NB4 (cell line): ENCODE measurements around the gene TTC39B.

ENCODE experiments used
- DNase-seq: peaks from one replicate; pipeline ENCODE4 v3.0.0; 2010; ENCODE audit warnings: low read depth
- H3K4me3 ChIP-seq: one replicate; pipeline ENCODE4 v1.5.1; 2011; ENCODE audit warnings: mild to moderate bottlenecking, low read depth, low read length, moderate library complexity
- MYC ChIP-seq: IDR thresholded peaks from 2 replicates; pipeline ENCODE4 v1.6.1; 2011; ENCODE audit warnings: low read depth, low read length
- POLR2A ChIP-seq: IDR thresholded peaks from 2 replicates; pipeline ENCODE4 v1.6.1; 2011; ENCODE audit warnings: mild to moderate bottlenecking; ENCODE audit not compliant: insufficient read length; ENCODE audit errors: extremely low read depth
- TF ChIP-seq, protein P1 (sequence below): IDR thresholded peaks from 2 replicates; pipeline ENCODE4 v1.6.1; 2011; ENCODE audit warnings: low read depth, low read length
- TF ChIP-seq, protein P2 (sequence below): IDR thresholded peaks from one replicate; pipeline ENCODE4 v1.5.1; 2012; ENCODE audit warnings: low read depth, low read length

TTC39B gene

DNA sequence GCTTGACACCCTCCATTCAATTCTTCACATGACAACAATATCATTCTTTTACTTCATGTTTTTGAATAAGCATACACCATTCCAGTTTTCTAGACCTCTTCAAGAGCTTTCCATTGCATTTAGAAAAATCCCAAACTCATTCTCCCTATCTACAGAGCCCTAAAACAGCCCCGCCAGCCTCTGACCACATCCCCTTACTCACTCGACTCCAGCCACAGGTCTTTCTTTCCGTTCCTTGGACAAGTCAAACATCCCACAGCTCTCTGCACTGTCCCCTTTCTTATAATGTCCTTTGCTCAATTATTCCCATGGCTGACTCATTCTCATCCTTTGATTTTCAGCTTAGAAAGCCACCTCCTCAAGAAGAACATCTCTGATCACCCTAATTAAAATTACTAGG lies 38.2 kb downstream of the TTC39B start:
- TF ChIP-seq, protein P1, sequence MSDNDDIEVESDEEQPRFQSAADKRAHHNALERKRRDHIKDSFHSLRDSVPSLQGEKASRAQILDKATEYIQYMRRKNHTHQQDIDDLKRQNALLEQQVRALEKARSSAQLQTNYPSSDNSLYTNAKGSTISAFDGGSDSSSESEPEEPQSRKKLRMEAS, result no peak
- no peak for TF ChIP-seq MYC
- TF ChIP-seq POLR2A, result no peak
- TF ChIP-seq, protein P2, sequence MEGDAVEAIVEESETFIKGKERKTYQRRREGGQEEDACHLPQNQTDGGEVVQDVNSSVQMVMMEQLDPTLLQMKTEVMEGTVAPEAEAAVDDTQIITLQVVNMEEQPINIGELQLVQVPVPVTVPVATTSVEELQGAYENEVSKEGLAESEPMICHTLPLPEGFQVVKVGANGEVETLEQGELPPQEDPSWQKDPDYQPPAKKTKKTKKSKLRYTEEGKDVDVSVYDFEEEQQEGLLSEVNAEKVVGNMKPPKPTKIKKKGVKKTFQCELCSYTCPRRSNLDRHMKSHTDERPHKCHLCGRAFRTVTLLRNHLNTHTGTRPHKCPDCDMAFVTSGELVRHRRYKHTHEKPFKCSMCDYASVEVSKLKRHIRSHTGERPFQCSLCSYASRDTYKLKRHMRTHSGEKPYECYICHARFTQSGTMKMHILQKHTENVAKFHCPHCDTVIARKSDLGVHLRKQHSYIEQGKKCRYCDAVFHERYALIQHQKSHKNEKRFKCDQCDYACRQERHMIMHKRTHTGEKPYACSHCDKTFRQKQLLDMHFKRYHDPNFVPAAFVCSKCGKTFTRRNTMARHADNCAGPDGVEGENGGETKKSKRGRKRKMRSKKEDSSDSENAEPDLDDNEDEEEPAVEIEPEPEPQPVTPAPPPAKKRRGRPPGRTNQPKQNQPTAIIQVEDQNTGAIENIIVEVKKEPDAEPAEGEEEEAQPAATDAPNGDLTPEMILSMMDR, result no peak
- no peak overlapping the region for H3K4me3 ChIP-seq
- DNase-seq, result no peak

DNA sequence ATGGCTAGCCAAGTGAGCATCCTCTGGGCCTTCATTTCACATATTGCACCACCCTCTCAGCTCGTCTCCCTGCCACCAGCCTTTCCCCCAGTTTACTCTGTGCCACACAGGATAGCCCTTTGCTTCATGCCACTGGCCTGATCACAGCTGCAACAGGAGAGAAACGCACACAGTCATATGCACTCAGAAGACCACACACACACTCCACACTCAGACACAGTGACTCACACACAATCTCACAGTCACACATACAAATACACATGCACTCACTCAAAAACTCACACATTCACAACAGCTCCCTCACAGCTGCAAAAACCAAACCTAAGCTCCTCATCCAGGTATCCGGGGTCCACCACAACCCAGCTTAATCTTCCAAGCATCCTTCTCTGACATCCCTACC lies 38.7 kb downstream of the TTC39B start:
- TF ChIP-seq, protein P2, result no peak
- TF ChIP-seq, protein P1, result no peak
- TF ChIP-seq MYC, result no peak
- TF ChIP-seq POLR2A, result no peak
- no peak overlapping the region for H3K4me3 ChIP-seq
- no peak for DNase-seq

DNA sequence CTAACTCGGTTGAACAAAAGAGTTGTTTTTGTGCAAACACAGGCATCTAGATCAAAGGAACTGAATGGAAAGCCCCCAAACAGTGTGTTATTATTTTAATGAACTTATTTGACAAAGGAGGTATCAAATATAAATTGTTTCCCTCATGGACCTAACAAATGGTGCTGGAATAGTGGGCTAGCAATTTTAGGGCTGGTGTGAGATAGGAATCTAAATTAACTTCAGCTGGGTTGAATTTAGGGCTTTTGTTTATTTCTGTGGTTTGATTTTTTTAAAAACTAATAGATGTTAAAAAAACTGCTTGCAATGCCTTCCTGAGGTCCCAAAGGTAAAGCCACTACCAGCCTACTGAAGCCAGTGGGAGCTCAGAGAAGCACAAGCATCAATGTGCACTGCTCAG lies 42.1 kb downstream of the TTC39B start:
- no peak for DNase-seq
- TF ChIP-seq, protein P1, result no peak
- TF ChIP-seq, protein P2, result no peak
- TF ChIP-seq MYC (no peak), POLR2A (no peak)
- no peak overlapping the region for H3K4me3 ChIP-seq

DNA sequence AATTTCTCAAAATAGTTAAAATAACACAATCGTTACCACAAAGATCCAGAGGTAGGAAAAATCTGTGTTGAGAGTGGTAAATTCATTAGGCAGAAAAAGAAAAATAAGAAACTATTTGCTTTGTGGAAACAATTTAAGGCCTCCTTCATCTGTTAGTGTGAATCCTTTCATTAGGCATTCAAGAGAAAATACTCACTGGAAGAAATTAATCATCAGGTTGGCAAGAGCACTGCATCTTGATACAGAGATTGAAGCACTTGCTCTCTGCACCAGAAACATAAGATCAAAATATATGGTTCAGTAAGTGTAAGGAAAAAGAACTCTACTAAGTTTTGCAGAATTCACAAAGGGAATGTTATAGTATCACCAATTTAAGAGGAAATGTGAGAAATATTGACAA lies 44.4 kb downstream of the TTC39B start:
- DNase-seq, result no peak
- no peak overlapping the region for H3K4me3 ChIP-seq
- TF ChIP-seq MYC (no peak), POLR2A (no peak)
- TF ChIP-seq, protein P2, result no peak
- TF ChIP-seq, protein P1, result no peak

DNA sequence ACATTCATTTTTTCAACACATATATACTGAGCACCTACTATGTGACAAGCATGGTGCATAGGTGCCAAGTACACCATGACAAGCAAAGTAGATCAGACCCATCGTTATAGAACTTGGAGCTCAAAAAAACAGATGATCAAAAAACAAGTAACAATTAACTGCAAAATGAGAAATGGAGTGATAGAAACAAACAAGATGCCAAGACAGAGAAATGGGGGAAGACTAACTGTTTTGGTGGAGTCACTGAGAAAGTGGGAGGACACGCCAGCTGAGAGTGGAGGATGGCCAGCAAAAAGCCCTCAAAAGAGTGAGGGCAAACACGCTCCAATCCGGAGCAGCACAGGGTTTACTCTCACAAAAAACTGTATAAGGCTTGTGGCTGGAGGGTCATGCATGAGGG lies 50.6 kb downstream of the TTC39B start:
- H3K4me3 ChIP-seq, result no peak overlapping the region
- no peak for DNase-seq
- TF ChIP-seq, protein P1, result no peak
- TF ChIP-seq POLR2A, result no peak
- TF ChIP-seq, protein P2, result no peak
- TF ChIP-seq MYC, result no peak

DNA sequence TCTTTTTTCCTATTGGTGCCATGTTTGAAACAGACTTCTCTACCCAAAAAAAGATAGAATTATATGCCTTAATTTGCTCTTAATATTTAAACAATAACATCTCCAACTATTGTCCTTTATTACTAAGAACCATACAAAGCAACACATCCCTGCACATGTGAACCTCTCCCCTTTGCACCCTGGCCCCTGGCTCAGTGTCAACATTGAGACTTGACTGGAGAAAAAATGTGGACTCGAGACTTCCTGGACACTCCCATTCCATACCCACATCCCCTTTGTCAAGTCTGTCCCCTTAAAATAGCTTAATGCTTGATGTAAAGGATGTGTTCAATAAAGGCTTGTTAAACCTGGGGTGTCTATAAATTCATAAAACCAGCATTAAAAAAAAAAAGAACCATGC lies 53.2 kb downstream of the TTC39B start:
- DNase-seq, result no peak
- no peak overlapping the region for H3K4me3 ChIP-seq
- TF ChIP-seq, protein P2, result no peak
- TF ChIP-seq POLR2A (no peak), MYC (no peak)
- TF ChIP-seq, protein P1, result no peak
